Astrocyte (in vitro differentiated cells and primary cell): ENCODE data around the gene TEX101. TPM values are rescaled to one million over a fixed set of nuclear protein-coding genes. Genes with fewer than 3 reads are reported as not detected.

Experiments
- DNase-seq: peaks from one replicate; pipeline ENCODE4 v3.0.0-alpha.2; 2010; ENCODE audit warnings: low read depth
- FAIRE-seq: peaks from 2 replicates; lab custom pipeline; 2011; peaks lifted over from hg19 to GRCh38; lab: Jason Lieb, UNC
- H2AFZ ChIP-seq: 2 replicates; pipeline ENCODE4 v1.6.0; 2012; ENCODE audit warnings: low read depth, low read length, inconsistent platforms
- H3K27ac ChIP-seq: 2 replicates; pipeline ENCODE4 v1.5.1; 2011; ENCODE audit warnings: low read depth, low read length, inconsistent platforms
- H3K27me3 ChIP-seq: 2 replicates; pipeline ENCODE4 v1.6.0; 2011; ENCODE audit warnings: low read length, inconsistent platforms; ENCODE audit not compliant: insufficient read depth
- H3K36me3 ChIP-seq: 2 replicates; pipeline ENCODE4 v1.5.1; 2011; ENCODE audit warnings: low read length, inconsistent platforms; ENCODE audit not compliant: insufficient read depth
- H3K4me1 ChIP-seq: 2 replicates; pipeline ENCODE4 v1.5.1; 2011; ENCODE audit warnings: low read length, inconsistent platforms; ENCODE audit not compliant: insufficient read depth
- H3K4me2 ChIP-seq: 2 replicates; pipeline ENCODE4 v1.6.0; 2012; ENCODE audit warnings: low read length, inconsistent platforms
- H3K4me3 ChIP-seq: 2 replicates; pipeline ENCODE4 v1.5.1; 2011; ENCODE audit warnings: low read depth, mild to moderate bottlenecking, low read length, inconsistent platforms; ENCODE audit not compliant: insufficient read depth
- H3K79me2 ChIP-seq: 2 replicates; pipeline ENCODE4 v1.6.0; 2012; ENCODE audit warnings: mild to moderate bottlenecking, low read length, inconsistent platforms; ENCODE audit not compliant: insufficient read depth
- H3K9ac ChIP-seq: 2 replicates; pipeline ENCODE4 v1.6.0; 2012; ENCODE audit warnings: mild to moderate bottlenecking, low read length, inconsistent platforms
- H3K9me3 ChIP-seq: 2 replicates; pipeline ENCODE4 v1.5.1; 2012; ENCODE audit warnings: low read depth, mild to moderate bottlenecking, low read length, inconsistent platforms; ENCODE audit not compliant: insufficient read depth
- H4K20me1 ChIP-seq: 2 replicates; pipeline ENCODE4 v1.6.0; 2012; ENCODE audit warnings: low read length, inconsistent platforms; ENCODE audit not compliant: insufficient read depth
- H3K27ac Mint-ChIP-seq: one replicate; pipeline ENCODE4 v1.8.0; 2021; ENCODE audit warnings: mild to moderate bottlenecking, mixed read lengths; ENCODE audit not compliant: unreplicated experiment
- H3K27me3 Mint-ChIP-seq: one replicate; pipeline ENCODE4 v1.8.0; 2021; ENCODE audit warnings: low read depth, mixed read lengths; ENCODE audit not compliant: unreplicated experiment
- H3K36me3 Mint-ChIP-seq: one replicate; pipeline ENCODE4 v1.8.0; 2021; ENCODE audit warnings: low read depth, mixed read lengths; ENCODE audit not compliant: unreplicated experiment
- H3K4me1 Mint-ChIP-seq: one replicate; pipeline ENCODE4 v1.8.0; 2021; ENCODE audit warnings: low read depth, mixed read lengths; ENCODE audit not compliant: unreplicated experiment
- H3K4me3 Mint-ChIP-seq: one replicate; pipeline ENCODE4 v1.8.0; 2021; ENCODE audit warnings: mild to moderate bottlenecking, moderate library complexity, mixed read lengths; ENCODE audit not compliant: unreplicated experiment
- H3K9me3 Mint-ChIP-seq: one replicate; pipeline ENCODE4 v1.8.0; 2021; ENCODE audit warnings: mild to moderate bottlenecking, mixed read lengths; ENCODE audit not compliant: unreplicated experiment
- CTCF ChIP-seq: IDR thresholded peaks from 2 replicates; pipeline ENCODE4 v1.5.1; 2011; ENCODE audit warnings: low read depth, mild to moderate bottlenecking, inconsistent platforms, low read length, moderate library complexity; ENCODE audit not compliant: insufficient read depth
- EZH2 ChIP-seq: IDR thresholded peaks from 2 replicates; pipeline ENCODE4 v1.6.1; 2012; ENCODE audit warnings: mild to moderate bottlenecking, low read length, inconsistent platforms; ENCODE audit not compliant: insufficient read depth
- total RNA-seq: library from RNA; stranded (reverse); gene quantifications from 2 replicates; pipeline ENCODE4 v1.2.1, GENCODE V29; 2021

The TEX101 gene
- total RNA-seq, 1 donor from 2014 or later: not detected

GRCh38 chr19:43466793-43467192 is 52.1 kb downstream of the TEX101 start:
- no peaks in the 10 kb centered on the region for H3K79me2 ChIP-seq
- TF ChIP-seq EZH2: no peak
- no peak for TF ChIP-seq CTCF
- H2AFZ ChIP-seq: no peak overlapping the region
- H3K4me3 Mint-ChIP-seq: no peak overlapping the region
- no peaks in the 10 kb centered on the region for H3K9me3 Mint-ChIP-seq
- no peaks in the 10 kb centered on the region for H4K20me1 ChIP-seq
- no peak overlapping the region for H3K4me2 ChIP-seq
- no peak for DNase-seq
- H3K4me1 ChIP-seq: peaks cover 24% of the 10 kb centered on the region
- peaks cover 18% of the 10 kb centered on the region for H3K27me3 Mint-ChIP-seq
- no peak overlapping the region for H3K27ac ChIP-seq
- no peak for FAIRE-seq
- no peaks in the 10 kb centered on the region for H3K4me1 Mint-ChIP-seq
- no peak overlapping the region for H3K9ac ChIP-seq
- H3K27ac Mint-ChIP-seq: no peak overlapping the region
- H3K36me3 Mint-ChIP-seq: no peaks in the 10 kb centered on the region
- no peak overlapping the region for H3K4me3 ChIP-seq
- peaks cover 7% of the 10 kb centered on the region for H3K27me3 ChIP-seq
- no peaks in the 10 kb centered on the region for H3K36me3 ChIP-seq
- H3K9me3 ChIP-seq: peaks cover 6% of the 10 kb centered on the region

- Histone ChIP-seq H2AFZ (no peak overlapping the region), H3K27ac (no peak overlapping the region), H3K27me3 (peaks cover 7% of the 10 kb centered on the region), H4K20me1 (no peaks in the 10 kb centered on the region), H3K9ac (no peak overlapping the region), H3K9me3 (peaks cover 6% of the 10 kb centered on the region), H3K79me2 (no peaks in the 10 kb centered on the region), H3K4me3 (no peak overlapping the region), H3K4me2 (peak overlapping the region; percentile 56), H3K36me3 (no peaks in the 10 kb centered on the region), H3K4me1 (peaks cover 24% of the 10 kb centered on the region)
- no peaks in the 10 kb centered on the region for H3K36me3 Mint-ChIP-seq
- no peak overlapping the region for H3K4me3 Mint-ChIP-seq
- H3K4me1 Mint-ChIP-seq: no peaks in the 10 kb centered on the region
- TF ChIP-seq CTCF (no peak), EZH2 (no peak)
- peaks cover 13% of the 10 kb centered on the region for H3K27me3 Mint-ChIP-seq
- no peaks in the 10 kb centered on the region for H3K9me3 Mint-ChIP-seq
- DNase-seq: no peak
- FAIRE-seq: no peak
- H3K27ac Mint-ChIP-seq: no peak overlapping the region
Measured at GRCh38 chr19:43467276-43467675, 52.6 kb downstream of the TEX101 start.

GRCh38 chr19:43467730-43468129 is 53.0 kb downstream of the TEX101 start:
- H4K20me1 ChIP-seq: no peaks in the 10 kb centered on the region
- no peak overlapping the region for H3K4me3 Mint-ChIP-seq
- no peaks in the 10 kb centered on the region for H3K36me3 ChIP-seq
- no peak overlapping the region for H3K4me3 ChIP-seq
- no peak overlapping the region for H3K27ac Mint-ChIP-seq
- no peaks in the 10 kb centered on the region for H3K36me3 Mint-ChIP-seq
- FAIRE-seq (no peak), DNase-seq (peak; percentile 41)
- H3K4me2 ChIP-seq: peak overlapping the region; percentile 56
- TF ChIP-seq CTCF: no peak
- TF ChIP-seq EZH2: no peak
- H3K4me1 ChIP-seq: peaks cover 24% of the 10 kb centered on the region
- H3K27me3 Mint-ChIP-seq: peaks cover 11% of the 10 kb centered on the region
- no peaks in the 10 kb centered on the region for H3K79me2 ChIP-seq
- peaks cover 6% of the 10 kb centered on the region for H3K9me3 ChIP-seq
- H3K27me3 ChIP-seq: peaks cover 6% of the 10 kb centered on the region
- H3K27ac ChIP-seq: no peak overlapping the region
- H3K9ac ChIP-seq: no peak overlapping the region
- no peaks in the 10 kb centered on the region for H3K9me3 Mint-ChIP-seq
- no peak overlapping the region for H2AFZ ChIP-seq
- no peaks in the 10 kb centered on the region for H3K4me1 Mint-ChIP-seq
